Measurements from ENCODE around the gene ETNK1.
"Not testable (repeated sequence)": the region's sequence is repeated elsewhere in the genome, so short reads cannot be mapped to it uniquely, and the experiment has no call there.

The ETNK1 gene, protein sequence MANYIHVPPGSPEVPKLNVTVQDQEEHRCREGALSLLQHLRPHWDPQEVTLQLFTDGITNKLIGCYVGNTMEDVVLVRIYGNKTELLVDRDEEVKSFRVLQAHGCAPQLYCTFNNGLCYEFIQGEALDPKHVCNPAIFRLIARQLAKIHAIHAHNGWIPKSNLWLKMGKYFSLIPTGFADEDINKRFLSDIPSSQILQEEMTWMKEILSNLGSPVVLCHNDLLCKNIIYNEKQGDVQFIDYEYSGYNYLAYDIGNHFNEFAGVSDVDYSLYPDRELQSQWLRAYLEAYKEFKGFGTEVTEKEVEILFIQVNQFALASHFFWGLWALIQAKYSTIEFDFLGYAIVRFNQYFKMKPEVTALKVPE

DNA sequence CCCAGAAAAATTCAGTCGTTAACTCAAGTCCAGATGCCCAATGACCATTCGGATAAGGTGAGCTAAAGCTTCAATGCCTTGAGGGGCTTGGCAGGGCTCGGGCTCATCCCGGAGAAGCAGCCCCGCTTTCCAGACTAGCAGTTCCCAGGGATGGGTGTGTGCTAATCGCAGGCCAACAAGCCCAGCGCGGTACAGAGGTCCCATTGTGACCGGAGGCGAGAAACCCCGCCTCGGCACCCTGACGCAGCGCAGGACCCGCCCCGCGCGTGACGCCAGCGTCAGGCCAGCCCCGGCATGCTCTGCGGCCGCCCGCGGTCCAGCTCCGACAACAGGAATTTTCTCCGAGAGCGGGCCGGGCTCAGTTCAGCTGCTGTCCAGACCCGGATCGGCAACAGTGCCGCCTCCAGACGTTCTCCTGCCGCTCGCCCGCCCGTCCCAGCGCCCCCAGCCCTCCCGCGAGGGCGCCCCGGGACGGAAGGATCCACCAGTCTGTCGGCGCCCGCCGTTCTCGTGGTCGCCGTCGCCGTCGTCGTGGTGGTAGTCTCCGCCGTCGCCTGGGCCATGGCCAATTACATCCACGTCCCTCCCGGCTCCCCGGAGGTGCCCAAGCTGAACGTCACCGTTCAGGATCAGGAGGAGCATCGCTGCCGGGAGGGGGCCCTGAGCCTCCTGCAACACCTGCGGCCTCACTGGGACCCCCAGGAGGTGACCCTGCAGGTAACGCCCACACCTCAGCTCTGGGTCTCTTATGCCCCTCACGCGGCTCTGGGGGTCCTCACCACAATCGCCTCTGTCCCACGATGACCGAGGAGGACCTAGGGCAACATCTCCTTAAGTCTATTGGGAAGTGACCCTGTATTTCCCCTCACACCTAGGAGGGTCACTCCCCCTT, at the start of gene ETNK1:
TSS of gene ETNK1 (plus strand) at position 302 of the 892 bp plus-strand sequence. CDS start at position 562, 260 bp downstream.
- peak; percentile 37 for DNase-seq (ENCODE audit: low read depth)

GRCh38 chr12:22576065-22576464, 48.9 kb upstream of the ETNK1 start:
- no peak for DNase-seq (ENCODE audit: low read depth)

GRCh38 chr12:22576473-22576872, 48.5 kb upstream of the ETNK1 start:
- no peak for DNase-seq (ENCODE audit: low read depth)

DNA sequence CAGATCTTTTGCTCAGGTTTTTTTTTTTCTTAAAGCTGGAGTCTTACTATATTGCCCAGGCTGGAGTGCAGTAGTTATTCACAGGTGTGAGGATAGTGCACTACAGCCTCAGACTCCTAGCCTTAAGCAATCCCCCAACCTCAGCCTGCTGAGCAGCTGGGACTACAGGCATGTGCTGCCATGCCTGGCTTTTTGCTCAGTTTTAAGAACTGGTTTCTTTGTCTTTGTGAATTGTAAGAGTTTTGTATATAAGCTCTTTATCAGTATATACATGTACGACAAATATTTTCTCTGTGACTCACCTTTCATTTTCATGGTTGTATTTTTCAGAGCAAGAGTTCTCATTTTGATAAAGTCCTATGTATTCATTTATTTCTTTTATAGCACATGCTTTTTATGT, 47.3 kb upstream of the ETNK1 start:
- no peak for DNase-seq (ENCODE audit: low read depth)

- no peak for DNase-seq (ENCODE audit: low read depth)
These were observed 46.6 kb upstream of the ETNK1 start for GRCh38 chr12:22578328-22578727.

- no peak for DNase-seq (ENCODE audit: low read depth)
These were observed 36.2 kb upstream of the ETNK1 start for GRCh38 chr12:22588817-22589216.

- no peak for DNase-seq (ENCODE audit: low read depth)
These were observed 31.1 kb upstream of the ETNK1 start for GRCh38 chr12:22593864-22594263.

GRCh38 chr12:22597539-22597938, 27.4 kb upstream of the ETNK1 start:
- not testable (repeated sequence) for DNase-seq (ENCODE audit: low read depth)

GRCh38 chr12:22598141-22598762, 26.7 kb upstream of the ETNK1 start:
- DNase-seq (ENCODE audit: low read depth) = no peak

DNA sequence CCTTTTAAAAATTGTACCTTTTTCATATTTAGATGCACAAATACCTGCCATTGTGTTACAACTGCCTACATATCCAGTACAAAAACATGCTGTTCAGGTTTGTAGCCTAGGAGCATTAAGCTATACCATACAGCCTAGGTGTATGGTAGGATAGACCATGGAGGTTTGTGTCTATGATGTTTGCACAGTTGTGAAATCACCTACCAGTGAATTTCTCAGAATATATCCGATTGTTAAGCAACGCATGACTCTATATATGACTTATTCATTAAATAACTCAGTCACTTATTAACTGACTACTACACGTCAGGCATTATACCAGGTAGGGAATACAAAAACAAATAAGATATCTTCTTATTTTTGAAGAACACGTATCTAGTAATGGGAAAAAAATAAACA, 26.2 kb upstream of the ETNK1 start:
- no peak for DNase-seq (ENCODE audit: low read depth)

DNA sequence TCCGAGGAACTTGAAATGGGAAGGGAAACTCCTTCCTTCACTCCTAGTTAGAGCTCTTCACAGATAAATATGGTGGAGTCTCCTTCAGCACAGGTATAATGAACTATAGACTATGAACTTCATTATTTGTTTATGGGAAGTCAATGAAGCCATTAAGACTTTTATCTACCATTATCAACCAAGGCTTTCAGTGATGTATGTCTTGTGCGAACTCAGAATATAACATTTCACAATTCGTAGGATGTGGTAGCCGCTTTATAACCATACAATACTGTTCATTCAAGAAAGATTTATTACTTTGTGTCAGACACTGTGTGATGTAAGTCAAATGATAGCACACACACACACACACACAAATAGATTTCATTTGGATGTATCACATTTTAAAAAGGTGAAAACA, 24.8 kb upstream of the ETNK1 start:
- DNase-seq (ENCODE audit: low read depth) = no peak

DNA sequence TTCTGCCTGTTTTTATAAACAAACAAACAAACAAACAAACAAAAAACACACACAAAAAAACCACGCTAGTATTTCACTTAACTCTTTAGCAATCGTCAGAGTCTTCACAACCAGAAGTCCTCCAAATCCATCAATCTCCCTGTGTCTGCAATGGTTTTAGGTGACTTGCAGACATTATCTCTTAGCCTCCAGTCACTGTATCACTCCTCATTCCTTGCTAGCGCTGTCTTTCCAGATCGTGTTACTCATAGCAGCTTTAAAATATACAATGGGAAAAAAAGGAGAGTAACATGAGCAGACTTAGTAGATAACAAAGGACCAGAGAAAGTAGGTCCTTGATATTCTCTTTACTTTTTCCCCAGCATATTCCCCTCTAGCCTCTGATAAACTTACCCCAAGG, 15.5 kb upstream of the ETNK1 start:
- DNase-seq (ENCODE audit: low read depth) = no peak

DNA sequence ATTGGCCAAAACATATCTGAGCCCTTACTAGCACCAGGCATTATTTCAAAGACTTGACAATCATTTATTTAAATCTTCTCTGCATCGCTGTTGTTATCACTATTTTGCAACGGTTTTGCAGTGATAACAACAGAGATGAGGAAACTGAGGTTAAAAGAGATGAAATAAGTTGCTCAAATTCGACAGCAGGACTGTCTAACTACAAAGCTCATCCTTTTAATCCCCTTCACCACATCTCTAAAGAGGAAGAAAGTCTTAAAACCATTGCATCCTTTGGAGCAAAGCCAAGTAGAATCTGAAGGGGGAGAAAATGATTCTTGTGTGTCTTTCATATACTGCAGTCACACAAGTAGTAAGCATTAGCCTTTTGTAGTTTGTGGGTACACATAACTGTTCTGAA, 14.8 kb upstream of the ETNK1 start:
- DNase-seq (ENCODE audit: low read depth) = no peak

DNA sequence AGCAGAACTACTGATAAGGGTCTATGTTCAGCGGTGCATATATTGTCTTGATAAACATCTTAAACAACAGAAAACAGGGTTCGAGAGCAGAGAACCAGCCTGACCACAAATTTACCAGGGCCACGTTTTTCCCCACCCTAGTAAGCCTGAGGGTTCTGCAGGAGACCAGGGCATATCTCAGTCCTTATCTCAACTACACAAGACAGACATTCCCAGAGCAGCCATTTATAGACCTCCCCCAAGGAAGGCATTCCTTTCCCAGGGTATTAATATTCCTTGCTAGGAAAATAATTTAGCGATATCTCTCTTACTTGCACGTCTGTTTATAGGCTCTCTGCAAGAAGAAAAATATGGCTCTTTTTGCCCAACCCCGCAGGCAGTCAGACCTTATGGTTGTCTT, 12.1 kb upstream of the ETNK1 start:
- DNase-seq (ENCODE audit: low read depth) = not testable (repeated sequence)

DNA sequence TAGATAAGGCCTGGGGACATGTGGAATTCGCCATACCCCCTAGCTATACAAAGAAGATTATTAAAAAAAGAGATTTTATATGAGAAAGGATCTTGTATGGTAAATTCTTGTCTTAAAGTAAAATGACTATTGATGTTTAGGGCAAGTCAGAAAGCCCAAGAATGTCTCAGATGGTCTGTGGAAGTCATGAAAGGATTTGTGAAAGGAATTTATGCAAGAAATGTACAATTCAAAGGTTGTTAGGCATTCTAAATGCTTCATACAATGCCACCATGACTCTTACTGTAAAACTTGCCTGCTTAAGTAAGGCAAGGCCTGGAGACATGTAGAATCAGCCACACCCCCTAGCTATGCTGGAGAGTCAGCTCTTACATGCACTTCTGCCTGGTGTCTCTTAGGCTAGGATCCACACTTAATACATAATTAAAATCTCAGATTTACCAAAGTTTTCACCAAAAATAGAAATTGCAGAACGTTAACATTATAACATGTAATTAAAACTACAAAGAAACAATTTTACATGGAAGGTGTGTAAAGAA, 8.9 kb upstream of the ETNK1 start:
- no peak for DNase-seq (ENCODE audit: low read depth)

GRCh38 chr12:22617630-22618029, 7.3 kb upstream of the ETNK1 start:
- DNase-seq (ENCODE audit: low read depth) = no peak

GRCh38 chr12:22624548-22624869, 462 bp upstream of the ETNK1 start:
- DNase-seq (ENCODE audit: low read depth) = no peak

DNA sequence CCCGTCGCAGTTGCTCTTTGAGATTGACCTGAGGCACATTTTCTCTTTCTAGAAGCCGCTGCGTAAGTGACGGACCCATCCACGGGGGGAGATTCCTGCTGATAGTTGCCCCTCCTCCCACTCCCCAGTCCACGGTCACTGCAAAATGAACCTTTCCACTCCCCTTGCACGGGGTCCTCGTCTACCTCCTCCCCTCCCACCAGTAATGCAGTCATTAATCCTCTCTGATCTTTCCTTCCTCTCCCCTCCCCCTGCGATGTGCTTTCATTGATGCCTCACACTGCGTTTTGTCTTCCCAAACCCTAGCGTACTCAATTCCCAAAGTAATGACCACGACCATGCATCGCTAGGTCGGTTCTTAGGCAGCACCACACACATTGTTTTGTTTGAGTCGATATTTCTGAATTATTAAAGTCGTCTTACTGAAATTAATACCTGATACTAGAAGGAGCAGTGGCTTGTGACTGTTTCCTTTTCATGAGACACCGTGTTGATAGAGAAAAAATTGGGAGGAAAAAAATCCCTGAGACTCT, 857 bp downstream of the ETNK1 start:
- DNase-seq (ENCODE audit: low read depth) = no peak

DNA sequence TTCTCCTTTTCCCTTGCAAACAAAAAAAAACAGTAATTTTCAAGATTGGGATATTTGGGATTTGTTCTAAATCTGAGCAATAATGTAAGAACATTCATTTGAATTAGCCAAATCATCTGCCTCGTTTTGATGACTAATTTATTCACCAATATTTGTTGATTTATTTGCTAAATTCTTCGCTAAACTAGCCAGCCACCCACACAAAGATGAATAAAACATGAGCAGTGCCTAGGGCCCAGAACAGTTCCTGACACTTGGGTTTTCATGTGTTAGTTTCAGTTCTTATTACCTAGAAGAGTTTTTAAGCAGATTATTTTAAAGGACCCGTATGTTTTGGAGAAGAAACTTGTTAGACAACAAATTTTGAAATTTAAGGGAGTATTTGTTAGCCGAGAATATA, 1.4 kb downstream of the ETNK1 start:
- DNase-seq (ENCODE audit: low read depth) = no peak

GRCh38 chr12:22627371-22627770, 2.4 kb downstream of the ETNK1 start:
- DNase-seq (ENCODE audit: low read depth) = no peak

DNA sequence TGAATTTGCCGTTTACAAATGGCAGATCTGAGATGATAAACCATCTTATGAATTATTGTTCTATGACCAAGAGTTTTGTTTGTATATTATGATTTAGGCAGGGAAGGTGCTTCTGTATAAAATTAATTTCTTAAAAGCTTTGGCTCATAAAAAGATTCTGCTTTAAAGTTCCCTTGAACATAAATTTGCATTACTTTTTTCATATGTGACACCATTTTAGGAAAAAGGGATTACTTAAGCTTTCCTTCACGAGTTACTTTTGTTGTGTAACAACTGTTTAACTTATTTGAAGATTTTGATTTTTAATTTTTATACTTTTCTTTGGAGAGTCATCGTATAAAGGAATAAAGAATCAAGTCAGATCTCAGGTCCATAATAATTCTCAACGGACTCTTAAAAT, 3.3 kb downstream of the ETNK1 start:
- DNase-seq (ENCODE audit: low read depth) = no peak

- no peak for DNase-seq (ENCODE audit: low read depth)
These were observed 7.0 kb downstream of the ETNK1 start for GRCh38 chr12:22631863-22632463.
